HG03460 (cell line): ENCODE measurements around the gene CSAG1.
"Not testable (repeated sequence)": the region's sequence is repeated elsewhere in the genome, so short reads cannot be mapped to it uniquely, and the experiment has no call there.

Experiments
- ATAC-seq: cut with Tn5 transposase; IDR thresholded peaks from one replicate; pipeline ENCODE4 v1.9.1; 2021; ENCODE audit not compliant: unreplicated experiment

The CSAG1 gene

DNA sequence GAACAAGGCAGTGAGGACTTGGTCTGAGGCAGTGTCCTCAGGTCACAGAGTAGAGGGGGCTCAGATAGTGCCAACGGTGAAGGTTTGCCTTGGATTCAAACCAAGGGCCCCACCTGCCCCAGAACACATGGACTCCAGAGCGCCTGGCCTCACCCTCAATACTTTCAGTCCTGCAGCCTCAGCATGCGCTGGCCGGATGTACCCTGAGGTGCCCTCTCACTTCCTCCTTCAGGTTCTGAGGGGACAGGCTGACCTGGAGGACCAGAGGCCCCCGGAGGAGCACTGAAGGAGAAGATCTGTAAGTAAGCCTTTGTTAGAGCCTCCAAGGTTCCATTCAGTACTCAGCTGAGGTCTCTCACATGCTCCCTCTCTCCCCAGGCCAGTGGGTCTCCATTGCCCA, 33.1 kb downstream of the CSAG1 start:
- ATAC-seq, result not testable (repeated sequence)

DNA sequence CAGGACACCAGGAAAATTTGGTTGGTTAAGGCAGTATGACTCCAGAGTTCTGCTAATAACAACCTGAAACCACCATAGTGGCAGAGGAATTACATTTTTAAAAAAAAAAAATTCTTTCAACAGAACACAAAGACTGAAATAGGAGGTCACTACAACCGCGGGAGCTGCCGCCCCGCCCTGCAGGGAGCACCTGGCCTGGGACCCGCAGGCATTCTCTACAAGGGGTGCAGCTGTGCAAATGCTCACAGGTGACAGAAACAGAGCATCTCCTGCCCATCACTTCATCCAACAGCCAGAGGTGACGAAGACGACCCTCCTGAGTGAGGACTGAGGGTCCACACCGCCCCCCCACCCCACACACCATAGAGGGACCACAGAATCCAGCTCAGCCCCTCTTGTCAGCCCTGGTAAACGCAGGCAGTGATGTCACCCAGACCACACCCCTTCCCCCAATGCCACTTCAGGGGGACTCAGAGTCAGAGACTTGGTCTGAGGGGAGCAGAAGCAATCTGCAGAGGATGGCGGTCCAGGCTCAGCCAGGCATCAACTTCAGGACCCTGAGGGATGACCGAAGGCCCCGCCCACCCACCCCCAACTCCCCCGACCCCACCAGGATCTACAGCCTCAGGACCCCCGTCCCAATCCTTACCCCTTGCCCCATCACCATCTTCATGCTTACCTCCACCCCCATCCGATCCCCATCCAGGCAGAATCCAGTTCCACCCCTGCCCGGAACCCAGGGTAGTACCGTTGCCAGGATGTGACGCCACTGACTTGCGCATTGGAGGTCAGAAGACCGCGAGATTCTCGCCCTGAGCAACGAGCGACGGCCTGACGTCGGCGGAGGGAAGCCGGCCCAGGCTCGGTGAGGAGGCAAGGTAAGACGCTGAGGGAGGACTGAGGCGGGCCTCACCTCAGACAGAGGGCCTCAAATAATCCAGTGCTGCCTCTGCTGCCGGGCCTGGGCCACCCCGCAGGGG, 35.3 kb downstream of the CSAG1 start, which contains the start of gene MAGEA3:
Gene MAGEA3, plus strand, starts transcription at position 843 of the 980 bp plus-strand sequence. CDS start 2,039 bp downstream, outside the sequence.
- not testable (repeated sequence) for ATAC-seq

GRCh38 chrX:152681012-152681411, 52.5 kb downstream of the CSAG1 start:
- not testable (repeated sequence) for ATAC-seq
